GM19467 (cell line): ENCODE measurements around the gene OMA1.

ENCODE experiments used
- ATAC-seq: cut with Tn5 transposase; IDR thresholded peaks from one replicate; pipeline ENCODE4 v1.9.1; 2021; ENCODE audit warnings: mild to moderate bottlenecking, moderate library complexity; ENCODE audit not compliant: unreplicated experiment

The OMA1 gene

DNA sequence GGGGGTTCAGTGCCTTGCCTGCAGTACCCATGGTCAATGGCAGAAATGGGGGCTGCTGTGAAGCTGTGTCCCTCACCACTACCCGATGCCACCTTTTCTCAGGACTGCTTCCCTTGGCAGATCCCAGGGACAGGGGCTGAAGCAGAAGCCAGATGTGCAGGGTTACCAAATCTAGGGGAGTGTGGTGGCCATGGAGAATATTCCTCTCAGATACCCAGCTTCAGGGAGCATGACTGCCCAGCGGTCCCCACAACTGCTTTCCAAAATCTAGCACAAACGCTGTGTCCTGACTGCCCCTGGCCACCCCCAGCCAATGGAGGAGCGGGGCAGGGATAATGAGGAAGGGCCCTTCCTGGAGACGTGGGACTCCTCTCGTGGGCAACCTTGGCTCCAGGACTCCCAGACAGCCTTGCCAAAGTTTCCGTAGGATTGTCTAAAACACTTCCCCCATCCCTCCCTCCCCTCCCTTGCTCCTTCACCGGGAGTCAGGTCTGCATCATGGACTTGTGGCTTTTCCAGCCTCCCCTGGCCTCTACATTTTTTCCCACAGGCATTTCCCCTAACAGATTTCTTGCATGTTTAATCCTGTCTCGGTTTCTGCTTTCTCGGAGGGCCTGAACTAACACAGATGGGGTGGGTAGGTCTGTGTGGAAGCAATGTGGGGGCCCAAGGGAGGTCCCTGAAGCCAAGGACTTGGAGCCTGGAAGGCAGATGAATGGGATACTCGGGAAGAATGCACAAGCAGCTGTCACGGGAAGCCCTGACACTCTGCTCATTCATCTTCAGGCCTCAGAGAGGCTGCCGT lies 80.5 kb downstream of the OMA1 start:
- no peak for ATAC-seq

- ATAC-seq: no peak
These were observed 81.3 kb downstream of the OMA1 start for GRCh38 chr1:58465176-58465575.

DNA sequence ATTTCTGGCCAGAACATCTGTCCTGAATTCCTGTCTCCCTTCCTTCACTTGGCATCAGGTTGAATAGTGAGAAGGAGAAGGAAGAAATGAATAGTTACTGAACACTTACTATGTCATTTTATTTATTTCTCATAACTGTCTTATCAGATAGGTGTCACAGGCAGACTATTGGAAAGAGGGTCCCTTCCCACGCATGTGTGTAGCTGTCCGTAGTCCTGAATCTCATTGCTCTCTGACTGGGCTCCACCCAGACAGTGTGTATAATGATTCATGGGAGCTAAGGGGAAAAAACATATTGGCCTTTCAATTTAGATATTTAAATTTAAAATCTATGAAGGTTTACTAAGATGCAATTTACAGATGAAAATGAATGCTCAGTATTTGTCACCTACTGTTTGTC lies 86.1 kb downstream of the OMA1 start:
- no peak for ATAC-seq

GRCh38 chr1:58459911-58460310 lies 86.6 kb downstream of the OMA1 start:
- no peak for ATAC-seq

GRCh38 chr1:58457023-58457635 lies 89.4 kb downstream of the OMA1 start:
- ATAC-seq: no peak

DNA sequence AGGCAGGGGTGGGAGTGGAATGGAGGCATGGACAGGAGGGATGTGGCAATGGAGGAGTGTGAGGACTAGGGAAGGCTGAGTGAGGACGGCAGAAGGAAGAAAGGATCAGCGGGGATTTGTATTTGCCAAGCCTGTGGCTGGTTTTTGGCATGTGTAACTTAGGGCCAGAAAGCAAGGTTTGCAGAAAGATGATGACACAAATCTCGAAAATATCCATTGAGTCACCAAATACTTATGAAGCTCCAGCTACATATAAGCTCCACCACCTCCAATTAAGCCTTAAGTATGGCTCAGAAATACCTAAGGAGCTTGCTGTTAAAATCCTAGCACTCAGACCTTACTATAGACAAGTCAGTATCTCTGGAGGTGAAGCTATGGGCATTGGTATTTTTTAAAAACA lies 90.1 kb downstream of the OMA1 start:
- no peak for ATAC-seq

DNA sequence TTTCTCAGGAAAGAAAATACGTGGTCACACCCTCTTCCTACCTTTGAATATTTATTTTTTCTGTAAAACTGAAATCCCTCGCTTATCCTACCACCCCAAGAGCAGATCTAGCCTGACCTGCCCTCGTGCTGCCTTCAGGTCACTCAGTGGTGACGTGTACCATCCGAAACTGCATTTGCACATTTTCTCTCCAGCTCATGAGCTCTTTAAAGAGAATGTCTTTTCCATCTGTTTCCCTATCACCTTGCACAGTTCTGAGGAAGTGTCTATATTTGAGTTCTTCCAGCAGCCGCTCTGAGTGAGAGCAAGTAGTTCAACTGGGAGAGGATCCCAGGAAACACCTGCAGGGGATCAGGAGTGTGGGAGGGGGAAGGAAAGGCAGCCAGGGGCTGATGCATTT lies 91.7 kb downstream of the OMA1 start:
- no peak for ATAC-seq

GRCh38 chr1:58454385-58454784 lies 92.1 kb downstream of the OMA1 start:
- ATAC-seq: no peak

GRCh38 chr1:58451560-58452191 lies 94.8 kb downstream of the OMA1 start:
- no peak for ATAC-seq

- ATAC-seq: no peak
These were observed 98.6 kb downstream of the OMA1 start for GRCh38 chr1:58447886-58448285.

GRCh38 chr1:58447042-58447441 lies 99.5 kb downstream of the OMA1 start:
- no peak for ATAC-seq

DNA sequence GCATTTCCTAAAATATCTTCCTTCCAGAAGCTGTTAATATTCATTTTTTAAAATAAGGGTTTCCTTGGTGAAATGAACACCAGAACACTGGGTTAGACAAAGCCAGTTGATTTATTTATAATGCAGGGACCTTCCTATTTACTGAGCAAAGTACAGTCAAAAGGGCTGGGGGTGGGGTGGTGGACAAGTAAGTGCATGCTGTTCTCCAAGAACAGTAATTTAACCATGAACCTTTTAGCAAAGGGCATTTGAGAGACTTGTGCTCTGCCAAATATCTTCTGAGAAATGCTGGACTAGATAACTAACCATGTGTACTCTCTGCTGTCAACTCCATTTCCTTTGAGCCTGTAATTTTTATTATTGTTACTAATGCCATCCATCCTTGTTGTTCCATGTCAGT lies 100.2 kb downstream of the OMA1 start:
- ATAC-seq: no peak

DNA sequence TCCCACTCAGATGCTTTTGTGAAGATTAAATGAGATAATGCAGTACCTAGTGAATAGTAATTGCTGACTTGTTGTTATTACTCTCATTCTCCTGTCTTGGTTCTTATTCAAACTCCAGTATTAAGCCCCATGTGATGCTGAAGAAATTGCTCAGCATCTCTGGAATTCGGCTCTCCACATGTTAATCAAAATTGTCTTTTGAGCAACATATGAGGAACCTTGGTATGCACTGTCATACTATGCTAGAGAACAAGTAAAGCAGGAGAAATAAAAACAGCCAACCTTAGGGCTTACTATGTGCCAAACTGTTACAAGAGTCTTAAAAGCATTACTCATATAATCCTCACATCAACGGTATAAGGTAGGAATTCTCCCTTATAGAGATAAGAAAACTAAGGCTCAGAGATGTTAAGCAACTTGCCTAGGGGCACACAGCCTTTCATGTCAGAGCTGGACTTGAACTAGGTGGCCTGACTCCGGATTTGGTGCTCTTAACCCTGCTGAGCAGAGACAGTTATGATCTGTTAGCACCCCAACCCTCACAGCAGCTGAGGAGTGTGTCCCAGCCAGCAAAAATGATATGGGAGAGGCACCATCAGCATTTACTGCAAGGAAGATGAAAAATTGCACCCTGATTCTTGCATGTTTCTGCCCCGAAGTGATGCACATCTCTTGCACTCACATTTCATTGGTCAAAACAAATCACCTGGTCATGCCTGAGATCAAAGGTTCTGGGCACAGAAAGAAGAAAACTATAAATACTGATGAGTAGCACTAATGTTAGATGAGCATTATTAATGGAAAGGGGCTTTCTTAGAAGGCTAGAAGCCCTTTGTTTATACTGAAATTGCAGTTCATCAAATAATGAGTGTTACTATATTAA lies 102.3 kb downstream of the OMA1 start:
- ATAC-seq: no peak

- ATAC-seq: no peak
These were observed 104.4 kb downstream of the OMA1 start for GRCh38 chr1:58442114-58442513.

GRCh38 chr1:58441699-58442098 lies 104.8 kb downstream of the OMA1 start:
- no peak for ATAC-seq

GRCh38 chr1:58440696-58441095 lies 105.8 kb downstream of the OMA1 start:
- ATAC-seq: no peak

GRCh38 chr1:58439946-58440345 lies 106.6 kb downstream of the OMA1 start:
- ATAC-seq: no peak

DNA sequence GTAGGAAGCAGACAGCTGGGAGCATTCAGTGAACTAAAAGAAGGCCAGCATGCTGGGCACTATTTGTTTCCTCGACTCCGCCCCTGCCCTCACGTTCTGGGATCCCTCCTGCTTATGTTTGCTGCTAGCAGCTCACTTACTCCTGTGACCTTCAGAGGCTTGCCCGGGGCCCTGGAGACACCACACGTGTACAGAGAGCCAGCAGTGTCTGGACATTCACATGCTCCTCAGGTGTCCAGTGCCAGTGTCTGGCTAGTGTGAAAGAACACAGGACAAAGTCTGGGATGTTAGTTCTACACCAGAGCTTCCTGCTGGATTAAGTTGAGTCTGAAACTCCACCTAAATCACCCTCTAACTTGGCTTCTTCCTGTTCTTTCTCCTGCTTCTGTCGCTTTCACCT lies 108.1 kb downstream of the OMA1 start:
- no peak for ATAC-seq

- no peak for ATAC-seq
These were observed 108.9 kb downstream of the OMA1 start for GRCh38 chr1:58437623-58438022.

DNA sequence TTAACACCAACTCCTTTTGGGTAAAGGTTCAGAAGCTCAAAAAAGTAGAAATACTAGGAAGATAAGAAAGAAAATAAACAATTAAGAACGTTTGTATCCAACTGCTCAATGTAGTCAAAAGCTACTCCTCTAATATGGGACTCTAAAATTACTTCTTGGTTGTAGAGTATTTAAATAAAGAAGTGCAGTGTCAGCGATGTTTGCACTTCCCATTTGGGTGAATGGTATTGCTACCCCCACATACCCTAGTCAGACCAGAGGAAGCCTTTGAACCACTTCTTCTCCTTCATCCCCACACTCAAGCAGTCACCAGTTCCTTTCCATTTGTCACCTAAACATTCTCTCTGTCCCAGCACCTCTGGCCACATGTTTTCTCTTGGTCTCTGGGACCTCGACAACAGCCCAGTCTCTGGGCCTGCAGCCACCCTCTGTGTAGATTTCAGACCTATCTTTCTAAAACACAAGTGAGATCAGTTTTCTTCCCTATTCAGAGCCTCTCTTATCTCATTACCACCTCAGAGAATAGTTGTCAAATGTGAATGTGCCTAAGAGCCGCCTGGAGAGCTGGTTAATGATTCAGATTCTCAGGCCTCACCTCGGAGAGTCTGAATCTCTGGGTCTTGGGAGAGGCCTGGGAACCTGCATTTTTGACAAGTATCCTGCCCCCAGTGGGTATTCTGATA lies 109.8 kb downstream of the OMA1 start:
- ATAC-seq: no peak

DNA sequence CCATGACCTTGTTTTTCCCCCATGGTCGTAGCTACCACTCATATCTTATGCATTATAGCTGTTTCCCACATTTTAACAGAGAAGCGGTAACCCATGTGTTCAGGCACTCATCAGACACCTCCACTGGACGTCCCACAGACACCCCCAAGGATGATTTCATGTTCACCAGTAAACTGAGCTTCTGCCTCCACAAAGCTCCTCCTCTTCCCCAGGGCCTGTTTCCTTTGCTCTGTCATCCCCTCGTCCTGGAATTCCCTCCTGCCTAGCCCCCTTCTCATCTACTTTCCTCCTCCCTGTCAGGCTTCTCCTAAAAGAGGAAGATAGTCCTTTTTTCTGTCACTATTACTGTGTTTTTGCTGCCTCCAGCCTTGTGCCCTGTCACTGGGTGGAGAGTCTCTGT lies 111.2 kb downstream of the OMA1 start:
- ATAC-seq: no peak
